Ascending aorta (tissue), 2 donors: ENCODE data around the gene FIBP. TPM values are rescaled to one million over a fixed set of nuclear protein-coding genes. Genes with fewer than 3 reads are reported as not detected.

Source experiments
- DNase-seq, 2 donors: peaks; one replicate each; pipeline ENCODE4 v3.0.0-alpha.2; 2019; ENCODE audit warnings: low spot score in 2 of 2
- H3K27ac ChIP-seq, 2 donors: fragments of 200-600 bp; sonication (generic); one replicate each; pipeline ENCODE4 v1.5.1; 2016 to 2017; ENCODE audit warnings: mild to moderate bottlenecking in 1 of 2
- H3K27me3 ChIP-seq: fragments of 200-600 bp; sonication (generic); one replicate; pipeline ENCODE4 v1.5.1; 2017
- H3K36me3 ChIP-seq, 2 donors: fragments of 200-600 bp; sonication (generic); one replicate each; pipeline ENCODE4 v1.5.1; 2016
- H3K4me1 ChIP-seq, 2 donors: fragments of 200-600 bp; sonication (generic); one replicate each; pipeline ENCODE4 v1.5.1; 2016 to 2017; ENCODE audit warnings: mild to moderate bottlenecking in 1 of 2
- H3K4me3 ChIP-seq, 2 donors: fragments of 200-600 bp; sonication (generic); one replicate each; pipeline ENCODE4 v1.5.1; 2016 to 2017; ENCODE audit warnings: mild to moderate bottlenecking in 1 of 2
- H3K9me3 ChIP-seq, 2 donors: fragments of 200-600 bp; sonication (generic); one replicate each; pipeline ENCODE4 v1.5.1; 2016
- CTCF ChIP-seq, 3 experiments: fragments of 200-600 bp in 2 of 3; fragments of 450-650 bp in 1 of 3; sonication (generic) in 2 of 3; IDR thresholded peaks; one replicate each; pipeline ENCODE4 v1.5.1; 2016 to 2019; ENCODE audit warnings: antibody characterized with exemption in 3 of 3, mild to moderate bottlenecking in 1 of 3, moderate library complexity in 1 of 3
- intact Hi-C: fragments of 100-400 bp; cut with DNase I; formaldehyde crosslinking; loops from one replicate; pipeline ENCODE4 v1.15.1; 2023
- total RNA-seq: library from RNA; depleted of rRNA; stranded (reverse); fragments of >200 nt; gene quantifications from one replicate; pipeline ENCODE4 v1.1.0, GENCODE V29; 2016

FIBP gene
- total RNA-seq, 1 donor from 2014 or later, result 57.2 TPM

GRCh38 chr11:65872586-65873317 is 15.5 kb downstream of the FIBP start, which contains the start of gene EFEMP2:
EFEMP2 (minus strand) TSS chr11:65872800; CDS start chr11:65872354, 446 bp downstream.
- H3K27ac ChIP-seq, result peak within 1 kb of the TSS; percentile 92 to 99
- no peak for DNase-seq
- intact Hi-C loops, result loop anchor here (1.0 kb wide), 3 partner anchors 12 to 47 kb away; partner anchors contain the start of genes C11orf68, DRAP1, FIBP and MUS81
- peaks cover 3 to 17% of the 10 kb centered on the region in 2 donors for H3K4me1 ChIP-seq
- H3K9me3 ChIP-seq, result no peaks in the 10 kb centered on the region
- H3K36me3 ChIP-seq, result peaks cover 8 to 18% of the 10 kb centered on the region in 2 donors
- H3K4me3 ChIP-seq, result peak within 1 kb of the TSS; percentile 67 to 92
- no peaks in the 10 kb centered on the region for H3K27me3 ChIP-seq
- no peak for TF ChIP-seq CTCF (IDR thresholded peaks at IDR 0.05)

GRCh38 chr11:65871811-65872548 is 16.3 kb downstream of the FIBP start:
- intact Hi-C loops, result no loop called here
- no peaks in the 10 kb centered on the region for H3K27me3 ChIP-seq
- H3K4me1 ChIP-seq, result peaks cover 3 to 17% of the 10 kb centered on the region in 2 donors
- peaks cover 10 to 26% of the 10 kb centered on the region in 2 donors for H3K36me3 ChIP-seq
- TF ChIP-seq CTCF (IDR thresholded peaks at IDR 0.05), result peak in 1 of 3 experiments; percentile 19
- no peak for DNase-seq
- peak overlapping the region; percentile 67 to 92 for H3K4me3 ChIP-seq
- H3K27ac ChIP-seq, result peak overlapping the region; percentile 92 to 99
- no peaks in the 10 kb centered on the region for H3K9me3 ChIP-seq

GRCh38 chr11:65870706-65871681 is 17.3 kb downstream of the FIBP start:
- Histone ChIP-seq H3K9me3 (no peaks in the 10 kb centered on the region), H3K4me1 (peaks cover 3 to 17% of the 10 kb centered on the region in 2 donors), H3K27me3 (no peaks in the 10 kb centered on the region), H3K36me3 (peaks cover 19 to 36% of the 10 kb centered on the region in 2 donors), H3K4me3 (peak overlapping the region in 1 of 2 donors; percentile 92), H3K27ac (peak overlapping the region; percentile 92 to 99)
- no peak for DNase-seq
- TF ChIP-seq CTCF (IDR thresholded peaks at IDR 0.05), result no peak
- intact Hi-C loops, result no loop called here

GRCh38 chr11:65870307-65870658 is 18.0 kb downstream of the FIBP start:
- no peak overlapping the region for H3K4me3 ChIP-seq
- H3K27ac ChIP-seq, result peak overlapping the region; percentile 12 to 92
- peaks cover 3 to 17% of the 10 kb centered on the region in 2 donors for H3K4me1 ChIP-seq
- H3K9me3 ChIP-seq, result no peaks in the 10 kb centered on the region
- peaks cover 27 to 43% of the 10 kb centered on the region in 2 donors for H3K36me3 ChIP-seq
- H3K27me3 ChIP-seq, result no peaks in the 10 kb centered on the region
- intact Hi-C loops, result no loop called here
- DNase-seq, result no peak
- TF ChIP-seq CTCF (IDR thresholded peaks at IDR 0.05), result no peak
